ENCODE measurements around the gene DIAPH3.

The DIAPH3 gene

DNA sequence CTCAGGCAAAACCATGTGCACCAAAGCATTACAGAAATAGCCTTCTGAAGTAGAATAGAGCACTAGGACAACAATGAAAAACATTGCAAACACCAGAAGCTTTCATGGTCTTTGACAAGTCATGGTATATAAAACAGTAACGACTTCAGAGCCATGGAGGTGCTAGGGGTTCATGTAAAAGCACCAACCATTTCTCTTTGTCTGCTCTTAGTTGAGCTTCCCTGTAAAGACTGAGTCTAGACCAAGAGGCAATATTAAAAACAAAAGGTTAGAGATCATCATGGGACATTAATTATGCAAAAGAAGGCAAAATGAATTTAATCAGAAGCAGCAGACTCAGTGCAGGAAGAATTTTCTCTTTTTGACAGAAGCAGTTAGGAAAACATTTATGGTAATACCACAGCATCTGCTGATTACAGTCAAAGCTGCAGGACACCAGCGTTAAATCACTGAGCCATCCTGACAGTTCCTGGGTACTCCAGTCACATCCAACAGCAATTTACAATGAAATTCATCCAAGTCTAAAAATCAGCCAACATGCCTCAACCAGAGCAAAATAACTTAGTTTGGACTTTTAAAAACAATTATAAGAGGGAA is 476.8 kb downstream of the DIAPH3 start:
- no peak overlapping the region for H3K4me3 ChIP-seq (ENCODE audit: low read depth, low read length)
- DNase-seq (ENCODE audit: low read depth), result no peak
- TF ChIP-seq, protein P1, sequence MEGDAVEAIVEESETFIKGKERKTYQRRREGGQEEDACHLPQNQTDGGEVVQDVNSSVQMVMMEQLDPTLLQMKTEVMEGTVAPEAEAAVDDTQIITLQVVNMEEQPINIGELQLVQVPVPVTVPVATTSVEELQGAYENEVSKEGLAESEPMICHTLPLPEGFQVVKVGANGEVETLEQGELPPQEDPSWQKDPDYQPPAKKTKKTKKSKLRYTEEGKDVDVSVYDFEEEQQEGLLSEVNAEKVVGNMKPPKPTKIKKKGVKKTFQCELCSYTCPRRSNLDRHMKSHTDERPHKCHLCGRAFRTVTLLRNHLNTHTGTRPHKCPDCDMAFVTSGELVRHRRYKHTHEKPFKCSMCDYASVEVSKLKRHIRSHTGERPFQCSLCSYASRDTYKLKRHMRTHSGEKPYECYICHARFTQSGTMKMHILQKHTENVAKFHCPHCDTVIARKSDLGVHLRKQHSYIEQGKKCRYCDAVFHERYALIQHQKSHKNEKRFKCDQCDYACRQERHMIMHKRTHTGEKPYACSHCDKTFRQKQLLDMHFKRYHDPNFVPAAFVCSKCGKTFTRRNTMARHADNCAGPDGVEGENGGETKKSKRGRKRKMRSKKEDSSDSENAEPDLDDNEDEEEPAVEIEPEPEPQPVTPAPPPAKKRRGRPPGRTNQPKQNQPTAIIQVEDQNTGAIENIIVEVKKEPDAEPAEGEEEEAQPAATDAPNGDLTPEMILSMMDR (IDR thresholded peaks at IDR 0.05; ENCODE audit: insufficient read depth, low read depth, low read length, missing control alignments), result no peak

DNA sequence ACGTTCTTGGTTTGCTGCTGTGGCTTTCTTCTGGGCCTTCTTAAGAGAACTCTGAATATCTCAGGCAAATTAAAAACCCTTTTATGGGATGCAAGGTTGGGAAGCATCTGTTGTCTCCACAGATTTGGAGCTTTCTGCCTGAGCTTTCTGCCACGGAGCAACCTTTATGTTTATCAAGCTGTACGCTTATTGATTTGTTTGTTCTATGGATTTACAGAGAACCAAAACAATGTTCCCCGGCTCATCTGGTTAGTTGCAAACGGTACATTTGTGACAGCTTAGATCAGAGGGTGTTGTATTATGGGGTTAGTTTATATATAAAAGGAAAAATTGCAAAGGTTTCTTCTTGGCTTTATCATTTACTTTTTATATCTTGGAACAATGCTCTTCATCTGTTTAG is 479.6 kb downstream of the DIAPH3 start:
- no peak for DNase-seq (ENCODE audit: low read depth)
- no peak overlapping the region for H3K4me3 ChIP-seq (ENCODE audit: low read depth, low read length)
- TF ChIP-seq, protein P1 (IDR thresholded peaks at IDR 0.05; ENCODE audit: insufficient read depth, low read depth, low read length, missing control alignments), result no peak

DNA sequence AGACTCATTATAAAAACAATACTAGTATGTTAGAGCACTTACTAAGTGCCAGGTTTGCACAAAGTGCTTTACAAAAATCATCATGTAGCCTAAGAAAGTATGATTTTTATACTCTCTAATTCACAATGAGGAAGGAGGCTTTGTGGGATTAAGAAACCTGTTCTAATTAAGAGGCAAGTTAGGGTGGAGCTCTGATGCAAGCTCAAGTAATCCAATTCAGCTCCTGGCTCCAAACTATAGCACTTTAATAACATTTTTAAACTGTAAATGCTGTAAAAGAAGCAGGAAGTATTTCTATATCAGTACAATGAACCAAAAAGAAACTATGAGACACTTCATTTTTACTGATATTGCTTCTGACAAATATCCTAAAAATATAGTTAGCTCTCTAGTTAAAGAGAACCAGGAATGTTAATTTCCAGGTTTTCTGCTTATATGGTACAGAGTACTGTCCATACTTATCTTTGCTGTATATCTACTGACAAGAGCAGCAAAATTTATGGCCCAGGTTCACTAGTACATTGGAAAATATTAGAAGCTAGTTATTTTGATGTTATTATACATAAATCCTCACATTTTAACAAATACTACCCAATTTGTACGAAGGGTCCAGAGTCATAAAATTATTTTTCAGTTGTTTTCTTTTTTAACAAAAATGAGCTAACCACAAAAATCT is 482.0 kb downstream of the DIAPH3 start:
- TF ChIP-seq, protein P1 (IDR thresholded peaks at IDR 0.05; ENCODE audit: insufficient read depth, low read depth, low read length, missing control alignments), result no peak
- no peak for DNase-seq (ENCODE audit: low read depth)
- H3K4me3 ChIP-seq (ENCODE audit: low read depth, low read length), result no peak overlapping the region

DNA sequence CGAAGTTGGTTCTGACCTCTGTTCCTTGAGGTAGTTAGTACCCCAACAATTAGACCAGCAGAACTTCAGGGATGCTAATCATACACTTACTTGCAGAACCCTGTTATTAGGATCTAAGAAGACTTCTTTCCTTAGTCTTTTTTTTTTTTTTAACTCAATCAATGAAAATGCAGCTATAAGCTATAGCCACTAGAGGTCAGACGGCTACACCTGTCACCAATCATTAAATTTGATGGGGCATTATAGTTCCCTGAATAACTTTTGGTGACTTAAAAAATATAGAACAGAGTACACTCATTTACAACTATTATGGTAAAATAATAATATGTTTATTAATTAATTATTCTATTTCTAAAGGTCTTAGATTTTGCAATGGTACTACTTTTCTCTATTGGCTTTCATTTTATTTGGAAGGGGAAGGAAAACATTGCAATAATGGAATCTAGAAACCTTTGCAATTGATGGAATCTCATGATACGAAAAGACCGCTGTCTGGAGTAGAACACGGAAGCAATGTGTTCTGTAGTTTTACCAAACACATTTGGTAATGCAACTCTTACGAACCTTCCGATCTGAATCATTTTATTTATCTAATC is 483.2 kb downstream of the DIAPH3 start:
- TF ChIP-seq, protein P1 (IDR thresholded peaks at IDR 0.05; ENCODE audit: insufficient read depth, low read depth, low read length, missing control alignments), result peak; percentile 63
- DNase-seq (ENCODE audit: low read depth), result peak; percentile 37
- no peak overlapping the region for H3K4me3 ChIP-seq (ENCODE audit: low read depth, low read length)

DNA sequence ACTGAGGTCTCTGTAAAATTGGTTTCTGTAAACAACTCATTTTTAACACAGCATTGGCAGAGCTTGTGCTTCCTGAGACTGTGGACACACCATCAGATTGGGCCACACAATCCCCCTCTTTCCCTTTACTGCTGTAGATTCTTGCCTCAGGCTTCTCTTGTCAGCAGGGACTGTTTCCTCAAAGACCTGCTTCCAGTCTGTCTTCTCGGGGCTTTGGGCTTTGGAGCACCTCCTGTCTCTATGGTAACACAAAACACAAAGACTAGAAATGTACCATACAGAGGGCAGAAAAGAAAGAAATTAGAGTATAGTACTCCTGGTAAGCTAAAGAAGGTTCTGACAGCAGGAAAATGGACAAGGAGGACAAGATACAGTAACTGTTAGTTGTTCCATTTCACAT is 484.5 kb downstream of the DIAPH3 start:
- no peak for DNase-seq (ENCODE audit: low read depth)
- TF ChIP-seq, protein P1 (IDR thresholded peaks at IDR 0.05; ENCODE audit: insufficient read depth, low read depth, low read length, missing control alignments), result no peak
- no peak overlapping the region for H3K4me3 ChIP-seq (ENCODE audit: low read depth, low read length)

DNA sequence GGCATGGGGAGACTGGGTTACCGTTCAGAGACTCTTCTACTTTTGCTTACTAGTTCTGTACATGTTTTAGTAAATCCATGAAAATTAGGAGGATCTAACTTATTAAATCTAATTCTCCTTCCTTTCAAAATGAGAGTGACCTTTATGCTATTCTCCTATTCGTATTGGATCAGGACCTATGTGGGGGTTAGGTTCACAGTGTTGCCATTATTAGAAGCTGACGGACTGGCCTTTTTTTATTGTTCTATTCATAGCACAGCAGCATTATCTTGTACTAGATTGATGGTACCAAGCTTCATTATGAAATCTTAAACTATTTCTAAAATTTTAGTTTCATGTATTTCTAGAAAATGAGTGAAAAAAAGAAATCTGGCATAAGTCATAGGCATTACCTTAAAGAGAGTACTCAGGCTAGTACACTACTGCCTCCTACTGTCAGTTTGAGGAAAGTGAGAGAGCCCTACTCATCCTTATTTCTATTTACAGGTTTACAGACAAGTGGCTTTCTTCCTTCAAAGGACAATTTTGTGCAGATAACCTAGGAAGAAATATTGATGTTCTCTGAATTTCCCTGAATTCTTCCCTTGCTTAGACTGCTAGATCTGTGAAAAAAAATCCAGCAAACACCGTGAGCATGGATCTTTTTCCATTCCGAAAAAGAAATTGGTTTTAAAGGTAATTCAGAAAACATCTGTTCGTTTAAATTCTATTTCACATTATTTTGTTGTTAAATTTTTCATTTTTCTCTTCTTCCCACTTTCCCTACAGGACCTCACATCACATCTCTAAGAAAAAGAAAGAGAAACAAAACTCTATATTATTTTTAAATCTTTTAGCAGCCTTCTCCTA is 485.5 kb downstream of the DIAPH3 start:
- H3K4me3 ChIP-seq (ENCODE audit: low read depth, low read length), result no peak overlapping the region
- TF ChIP-seq, protein P1 (IDR thresholded peaks at IDR 0.05; ENCODE audit: insufficient read depth, low read depth, low read length, missing control alignments), result peak; percentile 76
- peak; percentile 59 for DNase-seq (ENCODE audit: low read depth)
